Sigmoid colon (tissue), 4 donors: ENCODE data around the gene GPC1.

Experiments
- CTCF ChIP-seq, 4 experiments: fragments of 450-650 bp in 3 of 4; fragments of 200-600 bp in 1 of 4; IDR thresholded peaks; one replicate each; pipeline ENCODE4 v1.5.1; 2016 to 2019; ENCODE audit warnings: antibody characterized with exemption in 4 of 4, mild to moderate bottlenecking in 3 of 4, moderate library complexity in 2 of 4
- POLR2AphosphoS5 ChIP-seq, 4 donors: sonication (generic); formaldehyde crosslinking; IDR thresholded peaks; one replicate each; pipeline ENCODE4 v1.6.1; 2017; ENCODE audit warnings: antibody characterized with exemption in 4 of 4

GRCh38 chr2:240473211-240473610 is 37.7 kb downstream of the GPC1 start:
- no peak for TF ChIP-seq CTCF (IDR thresholded peaks at IDR 0.05)
- TF ChIP-seq POLR2AphosphoS5 (IDR thresholded peaks at IDR 0.05): no peak
